NCI-H2107 treated with DMSO at 0.1 percent for 48 hours (cell line): Measurements from ENCODE around the gene GJB2.

Experiments
- DNase-seq: peaks from one replicate; lab custom pipeline; 2025; ENCODE audit not compliant: unreplicated experiment; lab: John Stamatoyannopoulos, UW

The GJB2 gene

DNA sequence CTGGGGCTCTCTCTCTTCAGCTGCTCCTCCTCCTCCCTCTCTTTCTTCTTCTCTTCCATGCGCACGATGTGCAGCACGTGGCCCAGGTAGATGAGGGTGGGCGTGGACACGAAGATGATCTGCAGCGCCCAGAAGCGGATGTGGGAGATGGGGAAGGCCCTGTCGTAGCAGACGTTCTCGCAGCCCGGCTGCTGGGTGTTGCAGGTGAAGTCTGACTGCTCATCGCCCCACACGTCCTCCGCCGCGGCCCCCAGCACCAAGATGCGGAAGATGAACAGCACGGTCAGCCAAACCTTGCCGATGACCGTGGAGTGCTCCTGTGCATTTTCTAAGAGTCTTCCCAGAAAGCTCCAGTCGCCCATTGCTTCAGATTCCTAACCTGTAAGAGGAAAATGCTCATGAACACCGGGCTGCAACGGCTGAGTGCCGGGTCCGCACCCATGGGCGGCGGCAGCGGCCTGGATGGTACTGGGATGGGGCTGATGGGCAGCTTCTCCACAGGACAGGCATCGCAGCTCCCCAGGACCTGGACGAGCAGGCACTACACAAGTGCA is 49.7 kb downstream of the GJB2 start:
- DNase-seq, result no peak

DNA sequence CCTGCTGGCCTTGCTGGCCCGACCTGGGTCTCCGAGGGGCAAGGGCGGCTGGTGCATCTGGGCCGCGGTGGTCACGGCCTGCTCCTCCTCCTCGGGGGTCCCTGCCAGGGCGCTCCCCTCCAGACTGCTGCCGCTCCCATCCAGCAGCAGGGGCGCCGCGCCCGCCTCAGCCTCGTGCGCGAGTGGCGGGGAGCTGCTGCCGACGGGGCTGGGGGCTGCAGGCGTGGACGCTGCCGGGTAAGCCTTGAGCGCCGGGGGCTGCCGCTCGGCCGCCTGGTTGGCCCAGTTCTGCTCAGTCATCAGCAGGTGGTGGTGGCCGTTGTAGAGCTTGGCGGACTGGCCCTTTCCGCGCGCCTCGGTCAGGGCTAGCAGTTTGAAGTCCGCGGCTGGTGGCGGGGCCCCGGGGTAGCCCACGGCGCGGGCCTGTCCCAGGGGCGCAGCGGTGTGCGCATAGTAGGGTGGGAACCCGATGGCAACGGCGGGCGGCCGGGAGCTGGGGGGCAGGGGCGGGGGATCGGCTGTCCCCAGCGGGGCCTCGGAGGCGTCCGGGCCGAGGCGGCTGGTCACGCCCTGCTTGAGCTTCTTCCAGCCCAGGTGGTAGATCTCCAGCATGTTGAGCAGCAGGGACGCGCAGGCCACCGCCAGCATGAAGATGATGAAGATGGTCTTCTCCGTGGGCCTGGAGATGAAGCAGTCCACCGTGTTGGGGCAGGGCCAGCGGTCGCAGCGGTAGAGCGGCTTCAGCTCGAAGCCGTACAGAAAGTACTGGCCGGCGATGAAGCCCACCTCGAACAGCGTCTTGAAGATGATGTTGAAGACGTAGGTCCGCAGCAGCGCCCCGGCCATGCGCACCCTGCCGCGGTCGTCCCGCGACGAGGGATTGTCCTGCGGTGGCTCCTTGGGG is 50.5 kb downstream of the GJB2 start:
- no peak for DNase-seq

DNA sequence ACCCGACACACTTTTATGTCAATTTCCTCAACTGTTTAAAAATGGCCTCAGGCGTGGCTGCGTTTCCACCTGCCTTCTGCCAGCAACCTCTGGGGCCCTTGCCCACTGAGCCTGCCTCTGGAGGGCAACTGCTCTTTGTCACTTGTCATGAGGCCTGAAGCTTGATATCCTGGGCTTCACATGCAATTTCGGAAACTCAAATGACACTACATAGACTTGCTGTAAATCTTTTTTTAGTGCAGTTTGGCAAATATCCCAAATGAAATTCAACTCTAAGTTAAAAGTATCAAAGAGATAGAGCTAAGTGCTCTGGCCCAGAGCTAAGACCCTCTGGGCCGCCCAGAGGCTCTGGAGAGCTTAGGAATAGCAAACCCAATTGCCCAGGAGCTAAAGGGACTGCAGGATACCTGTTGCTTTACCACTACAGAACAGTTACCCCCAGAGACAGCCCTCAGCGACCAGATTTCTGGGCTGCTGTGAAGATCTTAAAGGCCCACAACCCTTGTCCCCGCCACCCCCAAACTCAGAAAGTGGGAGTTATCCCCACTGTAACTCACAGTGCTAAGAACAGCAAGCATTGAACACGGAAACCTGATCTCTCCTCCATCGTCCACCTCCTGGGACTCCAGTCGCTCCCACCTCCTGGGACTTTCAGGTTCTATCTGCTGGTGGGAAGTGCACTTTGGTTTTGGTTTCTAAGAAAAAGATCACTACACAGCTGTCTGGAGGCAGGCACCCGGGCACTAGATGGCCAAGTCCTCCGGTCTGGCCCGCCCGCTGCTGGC is 51.3 kb downstream of the GJB2 start:
- no peak for DNase-seq

DNA sequence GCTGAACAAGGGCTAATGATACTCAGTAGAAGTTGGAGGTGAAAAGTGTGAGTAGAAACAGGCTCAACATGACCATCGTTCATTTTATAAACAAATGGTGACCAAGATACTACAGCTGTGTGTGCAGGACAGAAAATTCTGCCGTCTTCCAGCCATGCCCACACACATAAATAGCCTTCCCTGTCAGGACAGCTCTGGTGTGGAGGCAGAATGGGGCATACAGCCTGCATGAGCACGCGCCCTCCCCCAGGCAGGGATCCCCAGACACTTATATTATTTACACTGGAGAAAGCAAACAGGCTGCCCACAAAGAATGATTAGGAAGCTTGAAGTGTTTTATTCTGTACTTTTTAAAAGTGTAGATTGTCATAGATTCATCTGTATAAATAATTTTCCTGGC is 52.3 kb downstream of the GJB2 start:
- DNase-seq, result no peak

DNA sequence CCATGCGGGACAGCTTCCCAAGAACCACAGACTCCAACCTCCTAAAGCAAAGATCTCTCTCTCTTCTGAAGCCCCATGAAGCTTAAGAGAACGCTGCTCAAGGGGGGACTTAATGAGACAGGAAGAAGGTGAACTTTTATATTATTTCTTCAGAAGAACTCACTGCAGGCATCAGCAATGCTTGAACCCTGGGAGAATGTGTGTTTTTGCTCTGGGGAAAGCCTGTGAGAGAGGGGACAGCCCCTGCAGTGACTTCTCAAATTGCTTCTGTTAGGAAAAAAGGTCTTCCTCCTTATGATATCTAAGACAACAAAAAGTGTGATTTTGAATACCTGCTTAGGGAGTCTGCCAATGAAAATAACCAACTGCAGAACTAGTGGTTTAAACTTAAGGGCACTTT is 54.9 kb downstream of the GJB2 start:
- no peak for DNase-seq
